ENCODE data around the gene NAA10.

NAA10 gene

GRCh38 chrX:153969904-153970356, 35.1 kb upstream of the NAA10 start:
- no peak for ATAC-seq
- Mint-ChIP-seq H3K9me3 (no peaks in the 10 kb centered on the region), H3K4me1 (peaks cover 66% of the 10 kb centered on the region), H3K4me3 (peak overlapping the region; percentile 100), H3K27me3 (no peaks in the 10 kb centered on the region), H3K27ac (peak overlapping the region; percentile 99), H3K36me3 (peaks cover 33% of the 10 kb centered on the region)

GRCh38 chrX:153969125-153969903, 34.5 kb upstream of the NAA10 start:
- peaks cover 63% of the 10 kb centered on the region for H3K4me1 Mint-ChIP-seq
- no peaks in the 10 kb centered on the region for H3K27me3 Mint-ChIP-seq
- ATAC-seq: no peak
- H3K4me3 Mint-ChIP-seq: peak overlapping the region; percentile 100
- peaks cover 33% of the 10 kb centered on the region for H3K36me3 Mint-ChIP-seq
- H3K9me3 Mint-ChIP-seq: no peaks in the 10 kb centered on the region
- peak overlapping the region; percentile 99 for H3K27ac Mint-ChIP-seq

DNA sequence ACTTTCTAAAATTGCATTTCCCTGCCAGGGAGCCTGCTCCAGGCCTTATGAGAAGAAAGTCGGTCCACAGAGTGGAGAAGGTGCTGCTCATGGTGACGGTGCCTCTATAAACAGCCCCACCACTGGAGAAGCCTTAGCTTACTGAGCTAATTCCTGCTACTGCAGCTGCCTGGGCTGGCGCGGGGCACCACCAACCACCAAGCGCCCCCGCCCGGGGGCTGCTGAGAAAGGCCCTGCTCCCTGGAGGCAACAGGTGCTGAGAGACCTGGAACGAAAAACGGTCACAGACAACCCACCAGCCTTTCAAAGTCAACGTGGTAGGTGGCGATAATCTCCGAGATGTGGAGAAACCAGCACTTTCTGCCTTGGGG, 33.9 kb upstream of the NAA10 start:
- H3K4me3 Mint-ChIP-seq: peak overlapping the region; percentile 100
- no peaks in the 10 kb centered on the region for H3K9me3 Mint-ChIP-seq
- ATAC-seq: no peak
- peak overlapping the region; percentile 99 for H3K27ac Mint-ChIP-seq
- no peaks in the 10 kb centered on the region for H3K27me3 Mint-ChIP-seq
- peaks cover 33% of the 10 kb centered on the region for H3K36me3 Mint-ChIP-seq
- H3K4me1 Mint-ChIP-seq: peaks cover 57% of the 10 kb centered on the region

DNA sequence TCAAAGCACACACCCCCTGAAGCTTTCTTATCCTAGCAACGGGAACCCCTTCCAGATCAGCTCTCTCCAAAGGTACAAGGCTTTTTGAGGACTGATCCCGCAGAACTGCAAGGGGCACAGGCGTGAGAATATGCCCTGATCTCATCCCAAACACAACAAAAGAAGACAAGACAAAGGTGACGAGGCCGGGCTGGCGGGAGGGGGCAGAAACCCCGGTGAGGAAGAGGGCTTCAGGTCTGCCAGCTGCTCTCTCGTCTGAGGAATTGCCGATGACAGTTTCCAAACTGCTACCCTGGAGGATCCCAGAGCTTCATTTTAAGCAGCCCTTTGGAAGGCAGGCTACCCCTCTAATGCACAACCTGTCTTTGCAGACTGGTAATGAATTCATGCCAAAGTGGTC, 33.4 kb upstream of the NAA10 start:
- H3K4me3 Mint-ChIP-seq: peak overlapping the region; percentile 100
- peak overlapping the region; percentile 83 for H3K27ac Mint-ChIP-seq
- peaks cover 52% of the 10 kb centered on the region for H3K4me1 Mint-ChIP-seq
- H3K36me3 Mint-ChIP-seq: peaks cover 33% of the 10 kb centered on the region
- H3K9me3 Mint-ChIP-seq: no peaks in the 10 kb centered on the region
- no peak for ATAC-seq
- no peaks in the 10 kb centered on the region for H3K27me3 Mint-ChIP-seq

DNA sequence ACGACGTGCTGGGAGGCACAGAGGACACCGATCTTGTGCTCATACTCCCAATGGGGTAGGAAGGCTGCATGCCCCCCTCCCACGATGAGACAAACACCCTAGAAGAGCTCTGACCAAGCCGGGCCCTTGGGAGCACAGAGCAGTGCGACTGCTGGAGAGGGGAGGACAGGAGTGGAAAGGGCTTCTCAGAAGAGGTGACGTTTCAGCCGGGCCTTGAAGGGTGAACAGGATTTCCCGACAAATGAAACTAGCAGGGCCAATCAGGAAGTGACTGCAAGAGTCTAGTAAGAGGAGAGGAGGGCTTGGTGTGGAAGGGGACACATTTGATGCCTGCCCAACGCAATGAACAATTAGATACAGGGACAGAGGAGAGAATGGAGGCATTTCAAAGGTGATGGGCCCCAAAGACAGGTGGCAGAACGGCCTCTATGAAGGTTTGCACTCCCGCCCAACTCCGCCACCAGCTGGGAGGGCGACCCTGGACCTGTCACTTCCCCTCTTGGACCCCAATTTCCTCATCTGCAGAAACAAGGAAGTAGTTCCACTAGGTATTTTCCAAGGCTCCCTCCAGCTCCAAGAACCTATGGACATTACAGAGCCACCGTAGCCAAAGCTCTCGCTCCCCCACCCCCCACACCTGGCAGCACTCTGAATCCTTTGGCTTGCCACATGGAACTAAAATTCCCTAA, 32.8 kb upstream of the NAA10 start:
- no peaks in the 10 kb centered on the region for H3K27me3 Mint-ChIP-seq
- peak overlapping the region; percentile 83 for H3K27ac Mint-ChIP-seq
- no peak for ATAC-seq
- no peaks in the 10 kb centered on the region for H3K9me3 Mint-ChIP-seq
- H3K4me3 Mint-ChIP-seq: peak overlapping the region; percentile 100
- peaks cover 33% of the 10 kb centered on the region for H3K36me3 Mint-ChIP-seq
- H3K4me1 Mint-ChIP-seq: peaks cover 50% of the 10 kb centered on the region

- peaks cover 50% of the 10 kb centered on the region for H3K4me1 Mint-ChIP-seq
- no peak for ATAC-seq
- peaks cover 33% of the 10 kb centered on the region for H3K36me3 Mint-ChIP-seq
Observed at GRCh38 chrX:153966841-153967535, 32.2 kb upstream of the NAA10 start.

DNA sequence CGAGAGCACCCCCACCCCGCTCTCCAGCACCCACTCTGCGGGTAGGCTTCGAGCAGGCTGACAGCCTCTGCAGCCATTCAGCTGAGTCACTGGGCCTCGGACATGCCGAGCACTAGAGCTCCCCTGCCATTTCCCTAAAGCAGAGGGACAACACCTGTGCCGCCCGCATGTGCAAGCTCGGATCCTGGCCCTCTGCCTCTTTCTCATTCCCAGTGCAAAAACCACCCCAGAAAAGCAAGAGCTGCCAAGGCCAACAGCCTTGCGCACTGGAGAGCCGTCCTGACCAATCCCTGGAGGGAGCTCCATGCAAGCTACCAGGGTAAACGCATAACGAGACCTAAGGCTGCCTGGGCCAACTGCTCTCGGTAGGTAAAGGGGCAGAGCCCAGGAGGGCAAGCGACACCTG, 31.4 kb upstream of the NAA10 start:
- no peaks in the 10 kb centered on the region for H3K9me3 Mint-ChIP-seq

More at GRCh38 chrX:153966841-153967535, 32.2 kb upstream of the NAA10 start:
- Mint-ChIP-seq H3K9me3 (no peaks in the 10 kb centered on the region), H3K27ac (peak overlapping the region; percentile 83), H3K4me3 (peak overlapping the region; percentile 100), H3K27me3 (no peaks in the 10 kb centered on the region)

GRCh38 chrX:153965406-153965805, 30.6 kb upstream of the NAA10 start:
- no peaks in the 10 kb centered on the region for H3K27me3 Mint-ChIP-seq
- peaks cover 50% of the 10 kb centered on the region for H3K4me1 Mint-ChIP-seq
- peak overlapping the region; percentile 51 for H3K4me3 Mint-ChIP-seq
- no peaks in the 10 kb centered on the region for H3K9me3 Mint-ChIP-seq
- ATAC-seq: no peak
- peaks cover 29% of the 10 kb centered on the region for H3K36me3 Mint-ChIP-seq
- H3K27ac Mint-ChIP-seq: peak overlapping the region; percentile 83

More for the DNA sequence above, 31.4 kb upstream of the NAA10 start:
- peaks cover 50% of the 10 kb centered on the region for H3K4me1 Mint-ChIP-seq
- H3K36me3 Mint-ChIP-seq: peaks cover 28% of the 10 kb centered on the region
- H3K27ac Mint-ChIP-seq: peak overlapping the region; percentile 83
- H3K4me3 Mint-ChIP-seq: peak overlapping the region; percentile 44
- ATAC-seq: no peak
- H3K27me3 Mint-ChIP-seq: no peaks in the 10 kb centered on the region

GRCh38 chrX:153964105-153964504, 29.3 kb upstream of the NAA10 start:
- Mint-ChIP-seq H3K36me3 (peaks cover 32% of the 10 kb centered on the region), H3K4me3 (no peak overlapping the region), H3K9me3 (no peaks in the 10 kb centered on the region), H3K27me3 (no peaks in the 10 kb centered on the region), H3K4me1 (peaks cover 43% of the 10 kb centered on the region), H3K27ac (no peak overlapping the region)
- no peak for ATAC-seq

DNA sequence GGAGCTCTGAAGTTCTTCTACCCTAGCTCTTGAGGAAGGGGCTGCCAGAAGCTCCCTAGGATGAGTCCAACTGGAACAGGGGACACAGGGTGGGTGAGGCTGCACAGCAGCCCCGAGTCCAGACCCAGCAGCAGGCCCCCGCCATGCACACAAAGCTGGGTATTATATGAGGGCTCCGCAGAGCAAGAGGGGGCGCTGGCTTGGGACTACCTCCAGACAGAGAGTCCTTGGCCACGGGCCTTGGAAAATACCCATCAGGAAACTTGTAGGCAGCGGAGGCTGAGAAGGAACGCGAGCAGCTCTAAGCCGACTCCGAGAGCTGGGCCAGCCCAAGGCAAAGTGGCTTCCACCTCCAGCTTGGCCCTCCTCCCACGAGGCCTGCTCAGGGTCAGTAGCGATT, 28.7 kb upstream of the NAA10 start:
- Mint-ChIP-seq H3K4me1 (peaks cover 38% of the 10 kb centered on the region), H3K27me3 (no peaks in the 10 kb centered on the region), H3K36me3 (peaks cover 32% of the 10 kb centered on the region), H3K4me3 (no peak overlapping the region), H3K9me3 (no peaks in the 10 kb centered on the region), H3K27ac (no peak overlapping the region)
- ATAC-seq: no peak

- Mint-ChIP-seq H3K4me1 (peaks cover 17% of the 10 kb centered on the region), H3K4me3 (no peak overlapping the region), H3K27ac (no peak overlapping the region), H3K36me3 (peaks cover 20% of the 10 kb centered on the region), H3K9me3 (no peaks in the 10 kb centered on the region), H3K27me3 (no peaks in the 10 kb centered on the region)
- ATAC-seq: no peak
Observed at GRCh38 chrX:153961292-153961691, 26.5 kb upstream of the NAA10 start.

- no peak overlapping the region for H3K4me3 Mint-ChIP-seq
- peaks cover 12% of the 10 kb centered on the region for H3K4me1 Mint-ChIP-seq
- H3K27me3 Mint-ChIP-seq: no peaks in the 10 kb centered on the region
- H3K27ac Mint-ChIP-seq: no peak overlapping the region
- ATAC-seq: no peak
- H3K9me3 Mint-ChIP-seq: no peaks in the 10 kb centered on the region
- H3K36me3 Mint-ChIP-seq: peaks cover 19% of the 10 kb centered on the region
Observed at GRCh38 chrX:153960786-153961185, 25.9 kb upstream of the NAA10 start.

DNA sequence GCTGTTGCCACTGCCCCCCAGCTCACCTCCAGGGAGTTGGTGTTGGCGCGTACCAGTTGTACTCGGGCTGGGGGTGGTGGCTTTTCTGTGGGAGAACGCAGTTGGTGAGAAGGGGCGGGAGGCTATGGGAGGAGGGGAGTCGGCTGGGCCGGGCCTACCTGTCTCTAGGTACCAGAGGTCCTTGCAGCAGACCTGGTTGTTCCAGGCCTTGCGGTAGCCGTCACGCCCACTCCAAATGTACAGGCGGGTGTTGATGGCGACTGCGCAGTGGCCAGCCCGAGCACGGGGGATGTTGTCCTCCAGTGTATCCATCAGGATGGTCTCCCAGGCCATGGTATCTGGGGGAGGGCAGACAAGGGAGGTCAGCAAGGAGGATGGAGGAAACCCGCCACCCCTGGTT, 25.2 kb upstream of the NAA10 start:
- H3K9me3 Mint-ChIP-seq: no peaks in the 10 kb centered on the region
- no peak overlapping the region for H3K4me3 Mint-ChIP-seq
- ATAC-seq: no peak
- peaks cover 5% of the 10 kb centered on the region for H3K4me1 Mint-ChIP-seq
- H3K27me3 Mint-ChIP-seq: no peaks in the 10 kb centered on the region
- peaks cover 19% of the 10 kb centered on the region for H3K36me3 Mint-ChIP-seq
- no peak overlapping the region for H3K27ac Mint-ChIP-seq

DNA sequence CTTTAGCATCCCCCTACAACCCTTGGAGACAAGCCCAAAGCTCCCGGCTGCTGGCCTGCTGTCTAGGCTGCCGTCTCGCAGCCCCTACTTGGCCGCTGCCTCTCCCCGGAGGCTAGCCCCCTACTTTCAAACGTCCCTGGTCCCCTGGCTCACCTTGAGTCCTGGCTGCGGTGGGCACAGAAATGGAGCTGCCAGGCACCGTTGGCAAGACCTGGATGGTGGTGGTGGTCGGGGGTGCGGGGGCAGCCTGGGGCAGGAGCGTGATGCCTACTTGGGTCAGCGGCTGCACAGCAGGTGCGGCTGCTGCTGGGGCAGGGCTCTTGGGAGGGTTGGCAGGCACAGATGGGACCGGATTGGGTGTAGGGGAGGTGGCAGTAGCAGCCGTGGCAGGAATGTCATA, 24.8 kb upstream of the NAA10 start:
- H3K27ac Mint-ChIP-seq: no peak overlapping the region
- peaks cover under 1% of the 10 kb centered on the region for H3K4me1 Mint-ChIP-seq
- H3K4me3 Mint-ChIP-seq: no peak overlapping the region
- ATAC-seq: no peak
- no peaks in the 10 kb centered on the region for H3K27me3 Mint-ChIP-seq
- H3K36me3 Mint-ChIP-seq: peaks cover 19% of the 10 kb centered on the region
- no peaks in the 10 kb centered on the region for H3K9me3 Mint-ChIP-seq

DNA sequence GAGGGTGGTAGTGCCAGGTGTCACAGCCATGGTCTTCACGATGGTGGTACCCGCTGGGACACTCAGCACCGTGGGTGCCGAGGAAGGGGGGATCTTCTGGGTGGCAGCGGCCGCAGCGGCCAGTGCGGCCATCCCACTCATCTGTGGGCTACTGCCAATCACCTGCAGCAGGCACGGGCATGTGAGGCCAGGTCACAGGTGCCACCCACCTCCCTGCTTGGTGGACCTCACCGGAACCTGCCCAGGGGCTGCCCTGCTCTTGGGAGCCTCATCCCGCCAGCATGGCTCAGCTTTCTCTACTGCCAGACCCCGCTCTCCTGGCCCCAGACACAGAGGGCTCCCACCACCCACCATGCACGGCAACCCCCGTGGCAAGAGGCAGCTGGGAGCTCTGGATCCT, 23.8 kb upstream of the NAA10 start:
- Mint-ChIP-seq H3K4me1 (no peaks in the 10 kb centered on the region), H3K27ac (no peak overlapping the region), H3K4me3 (no peak overlapping the region), H3K9me3 (no peaks in the 10 kb centered on the region), H3K36me3 (peaks cover 25% of the 10 kb centered on the region), H3K27me3 (no peaks in the 10 kb centered on the region)
- no peak for ATAC-seq

Measured in stimulated activated memory B cell treated with anti-CD40 and anti-IgM and Interleukin-4, amounts not matched to agents 10 μg/mL and 1 μg/mL and 100 μg/mL, for 72 hours (primary cell).